GM12872 (cell line): ENCODE data around the gene FLNB.

Experiments
- TF ChIP-seq, protein P1 (sequence below): IDR thresholded peaks from 3 replicates; pipeline ENCODE4 v1.5.1; 2011; ENCODE audit warnings: low read depth, mild to moderate bottlenecking, low read length, moderate library complexity; ENCODE audit not compliant: insufficient read depth

FLNB gene

DNA sequence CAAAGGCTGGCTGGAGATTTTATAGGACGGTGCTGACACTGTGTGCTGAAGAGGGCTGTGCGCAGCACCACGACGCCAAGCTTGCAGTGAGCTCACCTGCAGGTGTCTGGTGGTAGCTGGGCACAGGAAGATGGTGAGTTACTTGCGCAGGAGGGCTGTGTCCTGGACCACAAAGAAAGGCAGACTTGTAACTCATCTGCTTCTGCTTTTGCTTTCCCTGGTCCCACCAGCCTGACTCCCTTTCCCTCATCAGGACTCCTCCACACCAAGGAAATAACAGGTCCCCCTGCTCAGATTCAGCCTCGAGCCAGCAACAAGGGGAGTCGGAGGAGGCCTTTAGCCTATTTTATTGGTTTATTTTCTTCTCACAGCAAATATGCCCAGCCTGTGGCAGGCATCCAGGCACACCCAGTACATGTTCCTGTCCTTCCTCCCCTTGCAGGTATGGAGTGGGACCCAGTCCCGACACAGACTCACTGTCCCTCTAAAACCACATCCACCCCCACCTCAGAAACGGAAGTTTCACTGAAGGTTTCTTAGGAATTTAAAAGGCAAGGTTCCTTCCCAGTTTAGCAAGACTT, 35.6 kb upstream of the FLNB start:
- TF ChIP-seq, protein P1, sequence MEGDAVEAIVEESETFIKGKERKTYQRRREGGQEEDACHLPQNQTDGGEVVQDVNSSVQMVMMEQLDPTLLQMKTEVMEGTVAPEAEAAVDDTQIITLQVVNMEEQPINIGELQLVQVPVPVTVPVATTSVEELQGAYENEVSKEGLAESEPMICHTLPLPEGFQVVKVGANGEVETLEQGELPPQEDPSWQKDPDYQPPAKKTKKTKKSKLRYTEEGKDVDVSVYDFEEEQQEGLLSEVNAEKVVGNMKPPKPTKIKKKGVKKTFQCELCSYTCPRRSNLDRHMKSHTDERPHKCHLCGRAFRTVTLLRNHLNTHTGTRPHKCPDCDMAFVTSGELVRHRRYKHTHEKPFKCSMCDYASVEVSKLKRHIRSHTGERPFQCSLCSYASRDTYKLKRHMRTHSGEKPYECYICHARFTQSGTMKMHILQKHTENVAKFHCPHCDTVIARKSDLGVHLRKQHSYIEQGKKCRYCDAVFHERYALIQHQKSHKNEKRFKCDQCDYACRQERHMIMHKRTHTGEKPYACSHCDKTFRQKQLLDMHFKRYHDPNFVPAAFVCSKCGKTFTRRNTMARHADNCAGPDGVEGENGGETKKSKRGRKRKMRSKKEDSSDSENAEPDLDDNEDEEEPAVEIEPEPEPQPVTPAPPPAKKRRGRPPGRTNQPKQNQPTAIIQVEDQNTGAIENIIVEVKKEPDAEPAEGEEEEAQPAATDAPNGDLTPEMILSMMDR = no peak

DNA sequence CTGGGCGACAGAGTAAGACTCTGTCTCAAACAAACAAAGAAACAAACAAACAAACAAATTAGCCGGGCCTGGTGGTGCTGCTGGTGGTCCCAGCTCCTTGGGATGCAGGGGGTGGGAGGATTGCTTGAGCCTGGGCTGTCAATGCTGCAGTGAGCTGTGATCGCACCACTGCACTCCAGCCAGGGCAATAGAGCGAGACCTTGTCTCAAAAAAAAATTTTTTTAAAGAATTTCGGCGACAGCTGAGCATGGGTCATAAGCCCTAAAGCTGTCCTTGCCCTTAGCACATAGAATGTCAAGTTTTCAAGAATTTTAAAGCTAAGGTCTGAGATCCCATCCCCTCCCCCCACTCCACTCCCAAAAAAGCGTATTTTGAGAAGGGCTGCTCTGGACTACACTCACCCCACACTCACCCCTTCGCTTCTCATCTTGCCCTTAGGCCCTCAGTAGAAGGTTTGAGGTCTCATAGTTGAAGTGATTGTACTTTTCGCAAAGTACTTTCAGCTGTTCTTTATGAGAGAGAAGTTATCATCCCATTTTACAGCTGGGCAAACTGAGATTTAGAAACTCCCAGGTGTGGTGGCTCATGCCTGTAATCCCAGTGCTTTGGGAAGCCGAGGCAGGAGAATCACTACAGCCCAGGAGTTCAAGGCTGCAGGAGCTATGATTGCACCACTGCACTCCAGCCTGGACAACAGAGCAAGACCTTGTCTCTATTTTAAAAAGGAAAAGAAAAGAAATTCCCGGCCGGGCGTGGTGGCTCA, 34.3 kb upstream of the FLNB start:
- TF ChIP-seq, protein P1 = no peak

DNA sequence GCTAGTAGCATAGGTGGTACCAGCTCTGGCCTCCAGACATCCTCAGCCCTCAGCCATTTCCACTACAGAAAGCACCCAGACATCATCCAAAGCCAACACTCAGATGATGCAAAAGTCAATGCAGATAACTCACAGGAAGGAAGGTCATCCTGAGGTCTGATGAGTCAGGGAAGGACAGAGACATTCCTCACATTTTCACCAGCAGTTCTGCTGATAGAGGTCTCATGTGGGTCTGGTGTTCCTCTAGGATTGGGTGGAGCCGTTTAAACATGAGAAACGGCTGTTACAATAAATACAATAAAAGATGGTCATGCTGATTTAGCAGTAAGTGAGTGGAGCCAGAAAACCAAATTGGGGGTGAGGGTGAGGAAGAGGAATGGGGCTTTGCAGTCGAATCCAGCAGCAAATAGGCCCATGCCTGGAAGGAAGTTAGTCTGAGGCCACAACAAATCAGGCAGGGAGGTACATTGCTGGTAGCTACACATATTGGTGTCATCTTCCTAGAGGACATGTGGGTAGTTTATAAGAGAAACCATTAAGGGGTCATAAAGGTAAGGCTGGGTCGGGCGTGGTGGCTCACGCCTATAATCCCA, 33.3 kb upstream of the FLNB start:
- TF ChIP-seq, protein P1 = no peak

DNA sequence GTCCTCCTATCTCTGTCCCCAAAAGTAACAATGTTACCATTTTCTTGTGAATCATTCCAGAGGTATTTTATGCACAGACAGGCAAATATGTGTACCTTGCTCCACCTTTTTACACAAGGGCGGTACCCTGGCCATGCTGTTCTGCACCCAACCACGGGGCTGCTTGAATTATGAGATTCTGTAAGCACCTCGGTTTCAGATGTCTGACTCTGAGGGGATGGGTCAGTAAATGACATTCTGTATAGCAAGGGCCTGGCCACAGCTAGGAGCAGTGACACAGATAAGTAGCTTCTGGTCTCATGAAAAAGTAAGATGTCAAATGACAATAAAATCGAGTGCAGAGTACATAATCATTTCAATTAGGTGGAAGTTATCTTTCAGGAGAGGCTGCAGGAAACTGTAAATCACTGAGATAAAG, 30.4 kb upstream of the FLNB start:
- TF ChIP-seq, protein P1 = no peak

DNA sequence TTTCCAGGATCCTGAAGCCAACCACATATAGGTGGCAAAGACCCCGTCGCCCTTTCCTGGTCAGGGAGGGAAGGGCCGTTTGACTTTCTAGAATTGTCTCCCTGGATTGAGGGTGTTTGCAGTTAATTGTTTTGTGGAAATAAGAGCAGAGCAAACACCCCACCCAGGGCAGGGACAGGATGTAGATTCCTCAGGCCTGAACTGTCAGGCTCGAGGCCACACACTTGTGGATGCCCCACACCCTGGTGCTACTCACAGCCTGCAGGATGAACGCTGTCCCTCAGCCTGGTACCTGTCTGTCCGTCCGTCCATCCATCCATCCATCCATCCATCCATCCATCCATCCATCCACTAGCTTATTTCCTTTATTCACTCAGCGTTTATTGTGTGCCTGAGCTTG, 29.9 kb upstream of the FLNB start:
- TF ChIP-seq, protein P1 = no peak

DNA sequence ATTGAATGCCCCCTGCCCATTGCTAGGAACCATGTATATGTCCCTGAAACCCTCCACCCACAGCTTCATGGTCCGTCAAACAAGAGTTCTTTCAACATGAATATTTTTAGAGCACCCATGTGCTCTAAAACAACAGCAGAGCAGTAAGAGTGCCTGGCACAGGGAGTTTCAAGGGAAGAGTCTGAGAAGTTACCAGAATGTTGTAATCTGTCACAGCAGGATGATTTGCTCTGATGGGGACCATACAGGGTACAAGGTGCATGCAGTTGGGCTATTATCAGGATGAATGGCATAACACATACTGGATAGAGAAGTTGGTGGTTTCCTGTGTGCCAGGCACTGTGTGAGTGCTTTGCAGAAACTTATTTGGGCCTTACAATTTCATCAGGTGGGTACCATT, 27.8 kb upstream of the FLNB start:
- TF ChIP-seq, protein P1 = no peak

DNA sequence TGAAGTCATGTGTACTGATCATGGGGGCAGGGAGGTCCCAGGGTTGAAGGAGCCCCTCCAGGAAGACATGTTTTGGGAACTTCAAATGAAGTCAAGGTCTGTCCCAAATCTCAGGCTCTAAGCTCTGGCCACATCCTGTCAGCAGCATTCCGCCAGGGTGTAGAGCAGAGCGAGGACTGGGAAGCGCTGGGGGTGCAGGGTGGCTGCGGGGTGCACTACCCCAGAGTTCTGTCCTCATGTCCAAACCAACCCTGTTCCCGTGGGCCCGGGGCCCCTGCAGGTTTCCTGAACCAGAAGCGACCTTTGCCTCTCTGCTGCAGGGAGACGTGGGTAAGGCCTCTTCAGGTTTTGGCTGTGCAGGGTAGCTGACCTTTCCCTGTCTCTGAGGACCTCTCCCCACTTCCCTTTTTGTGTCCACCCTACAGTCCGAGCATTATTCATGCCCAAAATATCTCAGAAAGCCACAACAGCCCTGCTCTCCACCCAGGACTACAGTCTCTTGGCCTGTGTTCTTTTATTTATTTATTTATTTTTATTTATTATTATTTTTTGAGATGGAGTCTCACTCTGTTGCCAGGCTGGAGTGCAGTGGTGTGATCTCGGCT, 26.6 kb upstream of the FLNB start:
- TF ChIP-seq, protein P1 = no peak
